HG03521 (cell line): ENCODE measurements around the gene FBN2.

Experiments
- ATAC-seq: cut with Tn5 transposase; IDR thresholded peaks from one replicate; pipeline ENCODE4 v1.9.1; 2021; ENCODE audit warnings: mild to moderate bottlenecking, moderate library complexity; ENCODE audit not compliant: unreplicated experiment

FBN2 gene

GRCh38 chr5:128216285-128216684 is 321.8 kb downstream of the FBN2 start:
- ATAC-seq, result no peak

- no peak for ATAC-seq
These were observed 324.2 kb downstream of the FBN2 start for GRCh38 chr5:128213833-128214232.

GRCh38 chr5:128213340-128213739 is 324.7 kb downstream of the FBN2 start:
- no peak for ATAC-seq

GRCh38 chr5:128212191-128212806 is 325.7 kb downstream of the FBN2 start:
- ATAC-seq, result no peak

- ATAC-seq, result no peak
These were observed 329.6 kb downstream of the FBN2 start for GRCh38 chr5:128208436-128208835.
